ENCODE data around the gene PPP6R1. TPM values are rescaled to one million over a fixed set of nuclear protein-coding genes. Genes with fewer than 3 reads are reported as not detected.
"Not testable (repeated sequence)": the region's sequence is repeated elsewhere in the genome, so short reads cannot be mapped to it uniquely, and the experiment has no call there.

PPP6R1 gene
- total RNA-seq, 4 donors from 2014 or later = 5.6 to 70.4 (median 16.3) TPM

GRCh38 chr19:55212447-55212846 is 46.4 kb downstream of the PPP6R1 start:
- Histone ChIP-seq H3K27me3 (no peaks in the 10 kb centered on the region), H3K9me3 (peaks cover 0 to 6% of the 10 kb centered on the region in 2 donors), H3K36me3 (no peaks in the 10 kb centered on the region), H3K27ac (no peak overlapping the region), H3K4me1 (no peaks in the 10 kb centered on the region), H3K4me3 (no peak overlapping the region)
- intact Hi-C loops (cut with DNase I; ENCODE audit: low total_unique reads) = no loop called here
- TF ChIP-seq POLR2A (IDR thresholded peaks at IDR 0.05) = no peak
- TF ChIP-seq, protein P1, sequence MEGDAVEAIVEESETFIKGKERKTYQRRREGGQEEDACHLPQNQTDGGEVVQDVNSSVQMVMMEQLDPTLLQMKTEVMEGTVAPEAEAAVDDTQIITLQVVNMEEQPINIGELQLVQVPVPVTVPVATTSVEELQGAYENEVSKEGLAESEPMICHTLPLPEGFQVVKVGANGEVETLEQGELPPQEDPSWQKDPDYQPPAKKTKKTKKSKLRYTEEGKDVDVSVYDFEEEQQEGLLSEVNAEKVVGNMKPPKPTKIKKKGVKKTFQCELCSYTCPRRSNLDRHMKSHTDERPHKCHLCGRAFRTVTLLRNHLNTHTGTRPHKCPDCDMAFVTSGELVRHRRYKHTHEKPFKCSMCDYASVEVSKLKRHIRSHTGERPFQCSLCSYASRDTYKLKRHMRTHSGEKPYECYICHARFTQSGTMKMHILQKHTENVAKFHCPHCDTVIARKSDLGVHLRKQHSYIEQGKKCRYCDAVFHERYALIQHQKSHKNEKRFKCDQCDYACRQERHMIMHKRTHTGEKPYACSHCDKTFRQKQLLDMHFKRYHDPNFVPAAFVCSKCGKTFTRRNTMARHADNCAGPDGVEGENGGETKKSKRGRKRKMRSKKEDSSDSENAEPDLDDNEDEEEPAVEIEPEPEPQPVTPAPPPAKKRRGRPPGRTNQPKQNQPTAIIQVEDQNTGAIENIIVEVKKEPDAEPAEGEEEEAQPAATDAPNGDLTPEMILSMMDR (IDR thresholded peaks at IDR 0.05) = no peak
- DNase-seq = no peak

DNA sequence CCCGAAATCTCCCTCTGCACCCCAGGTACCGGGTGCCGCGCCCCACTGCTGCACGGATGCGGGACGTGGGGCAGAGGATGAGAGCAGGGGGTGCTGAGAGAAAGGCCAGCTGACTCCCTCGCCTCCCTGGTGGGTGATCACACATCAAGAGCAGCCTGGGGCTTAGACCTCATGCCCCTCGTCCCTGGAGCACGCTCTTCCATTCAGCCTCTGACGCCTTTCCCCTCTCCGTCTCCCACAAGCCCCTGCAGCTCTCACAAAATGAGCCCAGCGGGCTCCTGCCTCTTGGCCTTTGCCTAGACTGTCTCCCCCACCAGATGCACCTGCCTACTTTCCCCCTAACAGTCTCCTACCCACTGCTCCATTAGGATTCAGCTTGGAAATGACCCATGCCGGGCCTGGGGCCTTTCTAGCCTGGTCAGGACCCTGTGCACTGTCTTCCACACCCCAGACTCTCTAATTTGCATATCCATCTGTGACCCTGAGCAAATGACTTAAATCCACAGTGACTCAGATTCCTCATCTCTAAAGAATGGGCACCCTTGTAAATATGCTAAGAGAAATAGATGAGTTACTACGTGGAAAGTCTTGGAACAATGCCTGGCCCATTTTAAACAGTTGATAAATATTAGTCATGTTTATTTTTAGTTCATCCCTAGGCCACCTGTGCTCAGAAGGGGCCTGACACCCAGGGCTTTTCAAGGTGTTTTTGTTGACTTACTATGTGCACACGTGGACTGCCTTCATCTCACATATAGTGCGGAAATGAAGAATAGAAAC is 48.9 kb downstream of the PPP6R1 start:
- Histone ChIP-seq H3K9me3 (peaks cover 0 to 6% of the 10 kb centered on the region in 2 donors), H3K4me3 (no peak overlapping the region), H3K27ac (peak overlapping the region in 1 of 2 donors; percentile 43), H3K36me3 (no peaks in the 10 kb centered on the region), H3K27me3 (no peaks in the 10 kb centered on the region), H3K4me1 (no peaks in the 10 kb centered on the region)
- TF ChIP-seq POLR2A (IDR thresholded peaks at IDR 0.05) = no peak
- TF ChIP-seq, protein P1 (IDR thresholded peaks at IDR 0.05) = no peak
- intact Hi-C loops (cut with DNase I; ENCODE audit: low total_unique reads) = no loop called here
- peak in 1 of 2 donors; percentile 28 for DNase-seq

GRCh38 chr19:55208880-55209692 is 49.7 kb downstream of the PPP6R1 start, which contains the start of gene PTPRH:
TSS of gene PTPRH (minus strand) at chr19:55209501. CDS start at chr19:55209433, 68 bp downstream.
- Histone ChIP-seq H3K9me3 (peaks cover 0 to 6% of the 10 kb centered on the region in 2 donors), H3K4me3 (no peak within 1 kb of the TSS), H3K27ac (peak within 1 kb of the TSS in 1 of 2 donors; percentile 43), H3K36me3 (no peaks in the 10 kb centered on the region), H3K4me1 (no peaks in the 10 kb centered on the region), H3K27me3 (no peaks in the 10 kb centered on the region)
- TF ChIP-seq, protein P1 (IDR thresholded peaks at IDR 0.05) = no peak
- TF ChIP-seq POLR2A (IDR thresholded peaks at IDR 0.05) = no peak
- intact Hi-C loops (cut with DNase I; ENCODE audit: low total_unique reads) = no loop called here
- no peak for DNase-seq

GRCh38 chr19:55206664-55207500 is 51.9 kb downstream of the PPP6R1 start:
- H3K36me3 ChIP-seq = no peaks in the 10 kb centered on the region
- intact Hi-C loops (cut with DNase I; ENCODE audit: low total_unique reads) = no loop called here
- H3K9me3 ChIP-seq = no peaks in the 10 kb centered on the region
- no peaks in the 10 kb centered on the region for H3K27me3 ChIP-seq
- H3K4me1 ChIP-seq = no peaks in the 10 kb centered on the region
- TF ChIP-seq POLR2A (IDR thresholded peaks at IDR 0.05) = peak in 1 of 2 donors; percentile 25
- TF ChIP-seq, protein P1 (IDR thresholded peaks at IDR 0.05) = no peak
- H3K27ac ChIP-seq = peak overlapping the region in 1 of 2 donors; percentile 51
- DNase-seq = peak; percentile 82 to 84
- peak overlapping the region; percentile 3 to 22 for H3K4me3 ChIP-seq

DNA sequence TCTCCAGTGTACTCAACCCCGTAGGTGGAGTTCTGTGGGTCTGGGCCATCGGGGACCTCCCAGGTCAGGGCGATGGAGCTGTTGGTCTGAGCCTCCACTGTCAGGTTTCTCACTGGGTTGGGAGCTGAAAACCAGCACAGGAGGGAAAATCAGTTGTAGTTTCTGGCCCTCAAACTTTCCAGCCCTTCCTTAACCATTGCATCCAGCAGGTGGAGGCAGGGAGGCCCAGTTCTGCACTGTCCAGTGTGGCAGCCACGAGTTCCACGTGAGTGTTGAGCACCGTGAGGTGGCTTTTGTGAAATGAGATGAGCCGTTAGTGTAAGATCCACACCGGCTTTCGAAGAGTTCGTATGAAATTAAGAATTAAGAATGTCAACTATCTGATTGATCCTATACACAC is 56.6 kb downstream of the PPP6R1 start:
- H3K27ac ChIP-seq; DNase-seq; H3K4me3 ChIP-seq; H3K9me3 ChIP-seq; intact Hi-C loops (cut with DNase I; ENCODE audit: low total_unique reads); H3K4me1 ChIP-seq; H3K36me3 ChIP-seq; H3K27me3 ChIP-seq: not testable (repeated sequence)

Measured in uterus (tissue), 4 donors.